ENCODE results near the gene DDX60.
"Not testable (repeated sequence)": the region's sequence is repeated elsewhere in the genome, so short reads cannot be mapped to it uniquely, and the experiment has no call there.

Gene DDX60, protein sequence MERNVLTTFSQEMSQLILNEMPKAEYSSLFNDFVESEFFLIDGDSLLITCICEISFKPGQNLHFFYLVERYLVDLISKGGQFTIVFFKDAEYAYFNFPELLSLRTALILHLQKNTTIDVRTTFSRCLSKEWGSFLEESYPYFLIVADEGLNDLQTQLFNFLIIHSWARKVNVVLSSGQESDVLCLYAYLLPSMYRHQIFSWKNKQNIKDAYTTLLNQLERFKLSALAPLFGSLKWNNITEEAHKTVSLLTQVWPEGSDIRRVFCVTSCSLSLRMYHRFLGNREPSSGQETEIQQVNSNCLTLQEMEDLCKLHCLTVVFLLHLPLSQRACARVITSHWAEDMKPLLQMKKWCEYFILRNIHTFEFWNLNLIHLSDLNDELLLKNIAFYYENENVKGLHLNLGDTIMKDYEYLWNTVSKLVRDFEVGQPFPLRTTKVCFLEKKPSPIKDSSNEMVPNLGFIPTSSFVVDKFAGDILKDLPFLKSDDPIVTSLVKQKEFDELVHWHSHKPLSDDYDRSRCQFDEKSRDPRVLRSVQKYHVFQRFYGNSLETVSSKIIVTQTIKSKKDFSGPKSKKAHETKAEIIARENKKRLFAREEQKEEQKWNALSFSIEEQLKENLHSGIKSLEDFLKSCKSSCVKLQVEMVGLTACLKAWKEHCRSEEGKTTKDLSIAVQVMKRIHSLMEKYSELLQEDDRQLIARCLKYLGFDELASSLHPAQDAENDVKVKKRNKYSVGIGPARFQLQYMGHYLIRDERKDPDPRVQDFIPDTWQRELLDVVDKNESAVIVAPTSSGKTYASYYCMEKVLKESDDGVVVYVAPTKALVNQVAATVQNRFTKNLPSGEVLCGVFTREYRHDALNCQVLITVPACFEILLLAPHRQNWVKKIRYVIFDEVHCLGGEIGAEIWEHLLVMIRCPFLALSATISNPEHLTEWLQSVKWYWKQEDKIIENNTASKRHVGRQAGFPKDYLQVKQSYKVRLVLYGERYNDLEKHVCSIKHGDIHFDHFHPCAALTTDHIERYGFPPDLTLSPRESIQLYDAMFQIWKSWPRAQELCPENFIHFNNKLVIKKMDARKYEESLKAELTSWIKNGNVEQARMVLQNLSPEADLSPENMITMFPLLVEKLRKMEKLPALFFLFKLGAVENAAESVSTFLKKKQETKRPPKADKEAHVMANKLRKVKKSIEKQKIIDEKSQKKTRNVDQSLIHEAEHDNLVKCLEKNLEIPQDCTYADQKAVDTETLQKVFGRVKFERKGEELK (N-terminal part only)

GRCh38 chr4:168318266-168318895 lies at the start of gene DDX60:
Gene DDX60, minus strand, starts transcription at chr4:168318752. Its CDS starts 7,493 bp downstream, at chr4:168311259.
- peak; percentile 83 for DNase-seq

DNA sequence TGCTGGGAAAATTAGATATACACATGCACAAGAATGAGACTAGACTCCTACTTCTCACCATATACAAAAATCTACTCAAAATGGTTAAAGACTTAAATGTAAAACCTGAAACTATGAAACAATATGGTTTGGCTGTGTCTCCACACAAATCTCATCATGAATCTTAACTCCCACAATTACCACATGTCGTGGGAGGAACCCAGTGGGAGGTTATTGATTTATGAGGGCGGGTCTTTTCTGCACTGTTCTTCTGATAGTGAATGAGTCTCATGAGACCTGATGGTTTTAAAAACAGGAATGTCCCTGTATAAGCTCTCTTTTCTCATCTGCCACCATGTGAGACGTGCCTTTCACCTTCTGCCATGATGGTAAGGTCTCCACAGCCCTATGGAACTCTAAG lies 48.5 kb upstream of the DDX60 start:
- DNase-seq: no peak

DNA sequence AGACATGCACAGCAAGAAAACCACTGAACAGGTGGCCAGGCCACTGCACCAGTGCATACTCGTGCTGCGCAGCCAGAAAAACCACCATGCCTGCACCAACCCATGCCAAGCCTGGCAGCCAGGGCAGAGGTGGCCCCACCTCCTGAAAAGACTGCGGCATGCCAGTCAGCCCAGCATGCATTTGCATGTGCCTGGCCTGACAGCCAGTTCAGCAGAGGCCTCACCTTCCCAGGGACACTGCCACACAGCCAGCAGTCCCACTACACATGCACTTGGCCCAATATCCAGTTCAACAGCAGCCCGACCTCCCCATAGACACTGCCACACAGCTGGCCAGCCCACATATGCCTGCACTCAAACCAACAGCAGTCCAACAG lies 43.5 kb upstream of the DDX60 start:
- no peak for DNase-seq

- DNase-seq: no peak
Measured at GRCh38 chr4:168361365-168362024, 42.9 kb upstream of the DDX60 start.

DNA sequence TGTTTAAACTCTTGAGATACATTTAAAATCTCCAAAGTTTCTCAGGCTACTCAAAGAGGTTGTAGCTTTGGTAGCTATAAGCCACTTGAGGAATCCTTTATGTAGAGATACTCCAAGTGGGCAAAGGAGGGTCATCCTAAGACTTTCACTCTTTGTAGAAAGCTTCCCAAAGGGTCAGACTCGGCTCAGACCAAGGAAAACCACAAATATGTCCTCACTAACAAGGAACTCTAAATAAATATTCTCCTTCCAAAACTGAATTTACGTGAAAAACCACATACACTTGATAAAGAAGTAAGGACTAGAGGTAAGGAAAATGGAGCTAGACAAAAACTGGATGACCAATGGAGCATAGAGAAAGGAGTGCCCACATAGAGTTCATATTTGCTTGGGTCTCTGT lies 41.7 kb upstream of the DDX60 start:
- DNase-seq: no peak

DNA sequence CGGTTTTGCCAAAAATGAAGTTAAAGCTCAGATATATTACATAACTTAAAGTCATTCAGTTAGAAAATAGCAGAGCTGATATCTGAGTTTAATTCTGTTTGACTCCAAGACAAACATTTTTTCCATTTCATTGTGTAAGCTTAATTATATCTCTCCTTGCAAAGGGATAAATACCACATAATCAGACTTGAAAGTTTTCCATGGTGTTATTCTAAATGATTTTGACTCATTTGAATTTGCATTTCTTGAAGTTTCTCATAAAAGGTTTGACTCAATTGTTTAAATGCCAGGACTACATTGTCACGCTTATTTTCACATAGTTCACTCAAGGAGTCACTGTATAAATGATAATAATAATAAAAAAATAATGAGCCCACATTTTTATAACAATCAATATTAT lies 39.4 kb upstream of the DDX60 start:
- DNase-seq: no peak

- peak; percentile 32 for DNase-seq
Measured at GRCh38 chr4:168353746-168354145, 35.2 kb upstream of the DDX60 start.

- no peak for DNase-seq
Measured at GRCh38 chr4:168337550-168337940, 19.0 kb upstream of the DDX60 start.

- DNase-seq: no peak
Measured at GRCh38 chr4:168336837-168337549, 18.4 kb upstream of the DDX60 start.

- DNase-seq: no peak
Measured at GRCh38 chr4:168335621-168336020, 17.1 kb upstream of the DDX60 start.

GRCh38 chr4:168334053-168334452 lies 15.5 kb upstream of the DDX60 start:
- DNase-seq: no peak

GRCh38 chr4:168330575-168330974 lies 12.0 kb upstream of the DDX60 start:
- not testable (repeated sequence) for DNase-seq

DNA sequence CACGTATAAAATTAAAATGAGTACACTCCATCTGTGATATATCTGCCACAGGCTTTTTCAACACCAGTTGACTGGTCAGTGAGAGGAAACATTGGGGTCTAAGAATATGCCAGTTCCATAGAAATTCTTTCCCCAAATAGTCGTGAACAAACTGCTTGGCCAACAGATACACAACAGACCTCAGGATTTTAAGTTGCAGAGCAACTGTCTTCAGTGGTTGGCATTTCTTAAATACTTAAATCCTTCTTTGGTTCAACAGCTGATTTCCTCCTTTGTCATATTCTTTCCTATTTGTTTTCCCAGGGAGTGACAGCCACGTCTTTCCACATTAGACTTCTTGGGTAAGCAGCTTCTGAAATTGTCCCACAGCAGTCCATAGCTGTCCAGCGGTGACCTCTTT lies 7.0 kb upstream of the DDX60 start:
- no peak for DNase-seq

GRCh38 chr4:168321006-168321405 lies 2.5 kb upstream of the DDX60 start:
- no peak for DNase-seq

- DNase-seq: no peak
Measured at GRCh38 chr4:168319486-168320019, 1.0 kb upstream of the DDX60 start.

- DNase-seq: no peak
Measured at GRCh38 chr4:168317621-168318020, 931 bp downstream of the DDX60 start.

DNA sequence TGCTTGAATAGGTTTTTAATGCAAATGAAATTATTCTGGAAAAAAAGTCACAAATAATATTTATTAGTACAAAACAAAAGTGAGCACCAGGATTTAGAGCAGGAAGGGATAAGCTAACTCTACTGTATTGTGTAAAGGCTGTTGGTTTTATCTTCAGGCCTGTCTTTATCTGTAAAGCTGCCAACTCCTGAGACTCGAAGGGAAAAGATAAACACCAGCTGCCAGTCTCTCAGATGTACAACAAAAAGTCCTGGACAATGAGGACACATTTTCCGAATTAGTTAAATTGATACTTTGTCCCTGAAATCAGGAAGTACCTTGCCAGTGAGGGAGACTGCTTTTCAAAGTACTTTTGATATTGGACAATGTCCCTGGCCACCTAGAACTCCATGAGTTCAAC lies 8.8 kb downstream of the DDX60 start:
- peak; percentile 25 for DNase-seq

GRCh38 chr4:168308912-168309311 lies 9.6 kb downstream of the DDX60 start:
- no peak for DNase-seq

DNA sequence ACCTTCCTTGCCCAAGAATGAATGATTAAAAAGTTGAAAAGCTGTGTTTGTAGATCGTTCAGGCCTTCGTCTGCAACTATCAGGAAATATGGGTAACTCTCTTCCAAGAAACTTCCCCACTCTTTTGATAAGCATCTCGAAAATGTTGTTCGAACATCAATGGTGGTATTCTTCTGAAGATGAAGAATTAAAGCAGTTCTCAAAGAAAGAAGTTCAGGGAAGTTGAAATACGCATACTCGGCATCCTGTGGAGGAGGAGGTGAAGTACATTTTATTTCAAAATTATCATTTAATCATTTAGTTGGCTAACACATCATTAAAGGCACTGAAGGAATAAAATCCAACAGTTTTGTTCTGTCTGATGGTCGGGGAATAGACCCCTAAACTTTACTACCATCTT lies 12.1 kb downstream of the DDX60 start:
- DNase-seq: no peak

DNA sequence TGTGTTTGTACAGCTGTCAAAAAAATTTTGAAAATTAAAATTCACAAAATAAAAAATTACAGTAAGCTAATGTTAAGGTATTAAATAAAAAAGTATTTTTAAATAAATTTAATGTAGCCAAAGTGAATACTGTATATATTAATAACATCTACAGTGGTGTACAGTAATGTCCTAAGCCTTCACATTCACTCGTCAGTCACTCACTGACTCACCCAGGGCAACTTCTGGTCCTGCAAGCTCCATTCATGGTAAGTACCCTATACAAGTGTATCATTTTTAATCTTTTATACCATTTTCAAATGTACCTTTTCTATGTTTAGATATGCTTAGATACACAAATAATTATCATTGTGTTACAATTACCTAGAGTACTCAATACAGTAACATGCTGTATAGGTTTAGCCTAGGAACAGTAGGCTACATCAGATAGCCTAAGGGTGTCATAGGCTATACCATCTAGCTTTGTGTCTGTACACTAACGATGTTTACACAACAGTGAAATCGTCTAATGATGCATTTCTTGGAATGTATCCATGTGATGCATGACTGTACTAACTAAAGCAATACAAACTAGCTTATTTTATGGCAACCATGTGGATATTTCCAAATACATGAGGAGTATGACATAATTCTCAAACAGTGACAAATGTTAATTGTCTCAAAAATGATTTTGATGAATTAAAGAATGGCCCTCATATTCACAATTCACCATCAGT lies 13.7 kb downstream of the DDX60 start:
- DNase-seq: peak; percentile 13

- not testable (repeated sequence) for DNase-seq
Measured at GRCh38 chr4:168303430-168303829, 15.1 kb downstream of the DDX60 start.

Measured in DMS53 (cell line).